GM12873 (cell line): ENCODE data around the gene ADAMTSL5.

Experiments
- TF ChIP-seq, protein P1 (sequence below): IDR thresholded peaks from 2 replicates; pipeline ENCODE4 v1.5.1; 2012; ENCODE audit warnings: low read depth, mild to moderate bottlenecking, moderate library complexity, low read length, control low read depth; ENCODE audit not compliant: insufficient read depth; ENCODE audit errors: missing control alignments

Gene ADAMTSL5

DNA sequence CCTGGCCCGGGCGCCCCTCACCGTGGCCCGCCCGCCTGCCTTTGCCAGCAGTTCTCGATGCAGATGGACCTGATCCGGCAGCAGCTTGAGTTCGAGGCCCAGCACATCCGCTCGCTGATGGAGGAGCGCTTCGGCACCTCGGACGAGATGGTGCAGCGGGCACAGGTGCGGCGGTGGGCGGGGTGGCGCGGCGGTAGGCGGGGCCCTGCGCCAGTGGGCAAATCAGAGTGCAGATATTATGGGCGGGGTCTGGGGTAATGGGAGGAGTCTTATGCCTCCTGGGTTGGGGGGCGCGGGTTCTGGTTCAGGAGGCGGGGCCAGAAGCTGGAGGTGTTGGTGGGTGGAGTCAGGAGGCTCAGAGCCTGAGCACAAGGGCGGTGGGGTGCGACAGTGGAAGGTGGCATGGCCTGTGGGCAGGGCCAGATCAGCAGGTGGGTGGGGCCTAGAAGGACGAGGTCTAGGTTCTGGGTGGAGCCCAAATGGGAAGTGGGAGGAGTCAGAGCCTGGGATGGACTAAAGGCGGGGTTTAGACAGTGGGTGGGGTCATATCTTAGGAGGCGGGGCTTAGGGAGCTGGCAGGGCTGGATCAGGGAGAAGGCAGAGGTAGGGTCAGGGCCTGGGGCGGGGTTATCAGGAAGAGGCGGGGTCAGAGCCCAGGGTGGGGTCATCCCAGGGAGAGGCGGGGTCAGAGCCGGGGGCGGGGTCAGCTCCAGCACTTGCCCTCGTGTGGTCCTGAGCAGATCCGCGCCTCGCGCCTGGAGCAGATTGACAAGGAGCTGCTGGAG is 57.3 kb downstream of the ADAMTSL5 start:
- TF ChIP-seq, protein P1, sequence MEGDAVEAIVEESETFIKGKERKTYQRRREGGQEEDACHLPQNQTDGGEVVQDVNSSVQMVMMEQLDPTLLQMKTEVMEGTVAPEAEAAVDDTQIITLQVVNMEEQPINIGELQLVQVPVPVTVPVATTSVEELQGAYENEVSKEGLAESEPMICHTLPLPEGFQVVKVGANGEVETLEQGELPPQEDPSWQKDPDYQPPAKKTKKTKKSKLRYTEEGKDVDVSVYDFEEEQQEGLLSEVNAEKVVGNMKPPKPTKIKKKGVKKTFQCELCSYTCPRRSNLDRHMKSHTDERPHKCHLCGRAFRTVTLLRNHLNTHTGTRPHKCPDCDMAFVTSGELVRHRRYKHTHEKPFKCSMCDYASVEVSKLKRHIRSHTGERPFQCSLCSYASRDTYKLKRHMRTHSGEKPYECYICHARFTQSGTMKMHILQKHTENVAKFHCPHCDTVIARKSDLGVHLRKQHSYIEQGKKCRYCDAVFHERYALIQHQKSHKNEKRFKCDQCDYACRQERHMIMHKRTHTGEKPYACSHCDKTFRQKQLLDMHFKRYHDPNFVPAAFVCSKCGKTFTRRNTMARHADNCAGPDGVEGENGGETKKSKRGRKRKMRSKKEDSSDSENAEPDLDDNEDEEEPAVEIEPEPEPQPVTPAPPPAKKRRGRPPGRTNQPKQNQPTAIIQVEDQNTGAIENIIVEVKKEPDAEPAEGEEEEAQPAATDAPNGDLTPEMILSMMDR: no peak
